NCI-H187 (cell line): Measurements from ENCODE around the gene HOXB3.

ENCODE experiments used
- DNase-seq, 2 experiments: peaks; one replicate each; lab custom pipeline; 2025; lab: John Stamatoyannopoulos, UW

HOXB3 gene

DNA sequence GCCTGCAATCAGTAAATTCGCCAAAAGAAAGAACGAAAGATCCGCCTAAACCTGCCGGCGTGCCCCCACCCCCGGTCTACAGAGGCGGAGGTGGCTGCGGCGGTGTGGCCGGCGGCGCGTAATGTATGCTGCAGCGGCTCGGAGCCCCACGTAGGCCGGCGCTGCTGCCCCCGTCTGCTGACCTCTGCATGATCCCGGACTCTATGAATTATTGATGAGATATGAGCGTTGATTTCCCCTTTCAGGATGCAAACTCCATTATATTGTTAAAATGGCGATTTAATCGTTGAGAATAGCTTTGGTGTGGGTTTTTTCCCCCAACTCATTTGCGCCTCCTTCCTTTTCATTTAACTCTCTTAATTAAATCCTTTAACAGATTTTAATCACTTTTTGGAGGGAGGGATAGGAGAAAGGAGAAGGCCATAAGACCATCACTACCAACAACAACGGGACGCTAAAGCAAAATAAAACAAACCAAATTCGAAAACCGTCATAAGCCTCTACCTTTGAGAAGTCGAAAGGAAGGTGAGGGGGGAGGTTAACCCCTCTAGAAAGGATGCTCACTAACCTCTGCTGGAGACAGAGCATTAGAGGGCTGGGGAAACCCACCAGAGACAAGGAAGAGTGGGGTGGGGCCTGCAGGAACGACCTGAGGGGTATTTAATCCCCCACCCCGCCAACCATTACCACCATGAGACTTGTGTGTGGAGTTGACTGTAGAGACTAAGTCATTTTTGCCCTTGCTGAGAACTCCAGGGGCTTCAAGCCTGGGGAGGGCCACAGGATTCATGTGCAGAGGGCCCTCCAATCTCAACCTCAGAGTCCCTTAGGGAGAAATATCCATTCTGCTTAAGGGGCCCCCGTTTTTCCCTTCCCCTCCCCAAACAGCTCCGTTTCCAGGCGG is 3.4 kb downstream of the HOXB3 start:
- no peak for DNase-seq

DNA sequence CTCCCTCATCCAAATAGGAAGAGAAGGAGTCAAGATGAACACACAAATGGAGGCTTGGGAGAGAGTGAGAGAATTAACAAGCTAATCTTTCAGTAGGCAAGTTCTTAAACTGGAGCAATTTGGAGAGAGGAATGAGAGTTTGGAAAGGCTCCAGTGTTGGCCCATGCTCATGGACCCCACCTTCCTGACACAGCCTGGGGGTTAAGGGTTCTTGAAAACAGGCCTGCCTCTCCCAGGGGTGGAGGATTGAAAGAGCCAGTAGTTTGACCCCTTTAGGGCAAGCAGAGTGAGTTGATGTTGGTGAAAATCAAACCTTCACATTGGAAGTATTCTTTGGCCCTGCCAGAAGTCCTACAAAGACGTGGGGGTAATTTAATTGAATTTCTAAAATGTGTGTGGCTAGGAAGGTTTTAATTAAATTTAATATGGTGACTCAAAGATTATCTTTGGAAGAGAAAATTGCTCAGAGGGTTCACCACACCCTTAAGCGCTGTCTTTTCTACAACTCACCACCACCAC is 5.8 kb downstream of the HOXB3 start:
- DNase-seq = no peak

DNA sequence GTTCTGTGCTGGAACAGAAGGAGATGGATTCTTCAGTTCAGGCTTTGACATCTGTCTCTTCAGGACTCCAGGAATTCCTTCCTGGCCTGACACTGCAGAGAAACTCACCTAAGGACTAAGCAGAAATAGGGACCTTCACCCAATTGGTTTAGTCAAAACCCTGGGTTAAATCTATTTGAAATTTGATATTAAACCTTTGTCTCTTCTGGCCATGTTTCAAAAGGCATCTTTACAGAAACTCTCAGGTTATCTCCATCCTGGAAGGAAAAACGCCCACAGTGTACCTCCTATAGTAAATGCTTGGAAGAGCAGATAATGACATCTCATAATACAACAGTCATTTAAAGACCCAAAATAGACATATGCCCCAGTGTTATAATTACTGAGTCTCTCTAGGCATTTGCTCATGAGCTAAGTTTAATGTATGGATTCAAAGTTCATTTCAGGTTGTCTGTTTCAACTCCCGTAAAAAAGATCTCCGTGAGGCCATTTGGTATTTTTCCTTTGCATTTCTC is 6.3 kb downstream of the HOXB3 start:
- no peak for DNase-seq

DNA sequence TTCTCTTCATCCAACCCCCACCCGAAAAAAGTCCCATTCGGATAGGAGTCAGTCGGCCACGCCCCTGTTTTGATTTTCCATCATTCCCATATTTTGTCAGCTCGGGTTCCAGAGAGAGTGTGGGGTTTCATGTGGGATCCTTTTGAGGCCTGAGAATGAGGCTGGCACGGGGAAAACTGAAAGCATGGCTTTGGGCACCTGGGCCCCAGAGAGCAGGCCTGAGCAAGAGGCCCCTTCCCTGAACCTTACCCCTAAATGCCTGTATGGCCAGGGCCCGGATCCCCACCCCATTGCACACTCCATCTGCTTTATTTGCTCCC is 7.3 kb downstream of the HOXB3 start:
- DNase-seq = no peak

DNA sequence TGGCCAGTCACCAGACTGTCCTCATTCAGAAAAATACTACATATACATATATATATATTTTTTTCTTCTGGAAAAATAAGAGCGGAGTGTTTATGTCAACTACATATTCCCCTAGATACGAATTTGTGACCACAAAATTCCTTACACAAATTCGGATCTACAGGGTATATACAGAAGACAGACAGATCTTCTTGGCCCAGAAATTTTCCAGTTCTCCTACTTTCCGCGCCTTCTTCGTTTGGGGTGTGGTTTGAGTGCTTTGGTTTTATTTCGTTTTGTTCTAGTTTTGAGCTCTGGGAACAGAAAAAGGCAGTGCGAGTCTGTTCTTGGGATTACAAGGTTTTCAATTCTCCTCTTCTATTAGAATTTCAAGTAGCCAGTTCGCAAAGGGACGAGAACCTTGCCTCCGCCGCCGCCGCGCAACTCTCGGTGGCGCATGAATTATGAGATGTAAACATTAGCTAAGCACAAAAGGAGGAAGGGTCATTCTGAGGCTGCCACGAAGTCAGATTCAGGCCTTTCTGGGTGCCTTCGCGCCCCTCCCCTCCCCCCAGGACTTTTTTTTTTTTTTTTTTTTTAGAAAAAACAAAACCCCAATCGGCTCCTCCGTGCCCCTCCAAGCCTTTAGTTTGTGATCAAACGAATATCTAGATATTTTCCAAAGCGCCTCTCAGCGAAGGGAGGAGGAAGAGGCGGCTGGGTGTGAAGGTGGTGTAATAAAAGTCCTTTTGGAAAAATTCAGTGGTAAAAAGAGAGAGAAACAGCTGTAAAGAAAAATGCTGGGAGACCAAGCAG is 10.1 kb downstream of the HOXB3 start:
- no peak for DNase-seq

DNA sequence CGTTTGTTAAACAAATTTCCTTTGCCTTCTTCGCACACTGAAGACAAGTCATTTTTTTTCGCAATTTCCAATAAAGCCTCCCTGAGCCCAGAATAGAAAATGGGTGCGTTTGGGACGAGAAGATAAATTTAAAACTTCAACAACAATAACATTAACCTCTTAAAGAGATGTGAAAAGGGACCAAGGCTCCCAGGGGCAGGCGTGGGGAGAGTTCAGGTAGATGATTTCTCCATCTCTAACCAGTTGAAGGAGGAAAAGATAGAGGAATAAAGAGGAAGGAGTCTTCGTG is 10.6 kb downstream of the HOXB3 start:
- no peak for DNase-seq

DNA sequence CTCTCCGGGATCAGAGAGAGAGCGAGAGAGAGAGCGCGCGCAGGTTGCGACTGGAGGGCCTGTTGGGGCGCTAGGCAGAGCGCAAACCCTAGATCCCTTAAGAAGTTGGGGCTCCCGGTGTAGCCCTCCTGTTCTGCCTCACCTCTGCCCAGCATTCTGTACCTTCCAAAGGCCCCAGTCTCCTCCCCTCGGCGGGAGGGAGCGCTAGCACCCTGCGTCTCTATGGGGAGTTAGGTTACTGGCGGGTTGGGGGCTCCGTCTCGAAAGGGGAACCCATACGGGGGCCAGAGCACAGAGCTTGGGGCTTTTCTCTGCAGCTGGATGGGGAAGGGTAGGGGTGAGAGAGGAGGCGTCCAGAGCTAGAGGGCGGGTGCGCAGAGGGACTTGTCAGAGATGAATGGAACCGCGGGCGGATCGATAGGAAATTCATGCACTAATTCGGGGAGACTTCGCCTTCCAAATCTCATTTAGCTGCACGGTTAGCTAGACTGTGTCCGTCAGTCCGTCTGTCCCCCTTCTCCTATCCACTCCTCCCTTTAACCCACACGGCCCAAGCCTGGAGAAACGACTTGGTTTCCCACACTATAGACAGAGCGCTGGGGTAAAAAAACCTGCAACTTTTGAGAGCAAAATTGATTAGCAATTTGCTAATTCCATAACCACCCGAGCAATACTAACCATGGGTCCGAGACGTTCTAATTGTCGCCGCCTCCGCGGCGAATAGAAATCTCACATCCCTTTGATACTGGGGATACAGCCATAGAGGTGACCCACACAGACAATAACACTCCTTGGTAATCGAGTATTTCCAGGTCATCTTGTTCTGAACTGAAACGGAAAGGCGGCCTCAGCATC is 11.2 kb downstream of the HOXB3 start:
- no peak for DNase-seq

DNA sequence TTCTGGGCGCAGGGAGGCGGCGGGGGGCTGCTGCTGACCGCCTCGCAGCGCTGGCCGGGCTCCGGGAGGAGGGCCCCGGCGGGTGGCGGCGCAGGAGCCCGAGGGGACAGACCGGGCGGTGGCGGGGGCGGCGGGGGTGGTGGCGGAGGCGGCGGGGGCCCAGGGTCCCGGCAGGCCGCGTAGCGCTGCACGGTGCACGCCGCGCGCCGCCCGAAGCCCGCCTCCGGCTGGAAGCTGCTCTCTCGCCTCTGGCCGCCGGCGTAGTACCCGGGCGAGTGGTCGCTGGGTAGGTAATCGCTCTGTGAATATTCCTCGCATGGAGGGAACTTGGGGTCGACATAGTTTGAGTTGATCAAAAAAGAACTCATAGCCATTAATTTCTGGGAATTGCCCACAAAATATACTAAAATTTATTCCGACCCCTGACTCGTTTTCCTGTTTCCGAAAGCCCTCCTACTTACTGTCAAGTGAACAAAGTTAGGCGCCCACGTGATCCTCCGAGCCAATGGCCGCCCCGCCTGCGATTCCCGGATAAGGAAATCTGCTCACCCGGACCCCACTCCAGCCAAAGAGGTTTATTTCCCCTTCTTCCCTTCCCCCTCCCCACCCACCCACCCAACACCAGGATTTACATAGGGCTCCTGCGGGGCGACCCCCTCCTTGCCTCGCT is 12.0 kb downstream of the HOXB3 start, which contains the start of gene HOXB4:
Gene HOXB4 (minus strand): TSS at position 405 of the 670 bp plus-strand sequence. CDS start 31 bp downstream, at position 374.
- no peak for DNase-seq

DNA sequence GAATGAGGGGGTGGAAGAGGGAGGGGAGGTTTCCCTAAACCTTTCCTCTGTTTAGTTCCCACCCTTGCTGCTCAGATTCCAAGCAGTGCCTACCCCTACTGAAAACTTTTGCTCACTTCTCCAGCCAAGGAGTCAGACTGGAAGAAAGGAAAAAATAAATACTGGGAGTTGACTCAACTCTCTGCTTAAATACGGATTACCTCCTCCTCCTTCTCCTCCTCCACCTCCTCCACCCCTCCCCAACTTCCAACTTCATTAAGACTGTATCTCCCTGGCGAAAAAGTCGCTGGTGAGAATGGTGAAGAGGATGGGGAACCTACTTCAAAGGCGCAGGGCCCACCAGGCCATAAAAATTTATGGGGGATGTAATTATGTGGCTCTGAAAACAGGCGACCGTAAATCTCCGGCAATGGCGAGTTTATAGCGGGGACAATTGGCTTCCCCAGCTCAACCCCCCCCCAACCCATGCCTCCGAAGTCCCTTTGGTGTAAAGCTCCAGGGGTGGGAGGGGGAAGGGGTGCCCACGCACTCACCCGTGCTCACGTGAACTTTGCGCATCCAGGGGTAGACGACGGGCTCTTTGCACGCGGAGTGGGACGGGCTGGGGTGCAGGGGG is 12.6 kb downstream of the HOXB3 start:
- DNase-seq = no peak

DNA sequence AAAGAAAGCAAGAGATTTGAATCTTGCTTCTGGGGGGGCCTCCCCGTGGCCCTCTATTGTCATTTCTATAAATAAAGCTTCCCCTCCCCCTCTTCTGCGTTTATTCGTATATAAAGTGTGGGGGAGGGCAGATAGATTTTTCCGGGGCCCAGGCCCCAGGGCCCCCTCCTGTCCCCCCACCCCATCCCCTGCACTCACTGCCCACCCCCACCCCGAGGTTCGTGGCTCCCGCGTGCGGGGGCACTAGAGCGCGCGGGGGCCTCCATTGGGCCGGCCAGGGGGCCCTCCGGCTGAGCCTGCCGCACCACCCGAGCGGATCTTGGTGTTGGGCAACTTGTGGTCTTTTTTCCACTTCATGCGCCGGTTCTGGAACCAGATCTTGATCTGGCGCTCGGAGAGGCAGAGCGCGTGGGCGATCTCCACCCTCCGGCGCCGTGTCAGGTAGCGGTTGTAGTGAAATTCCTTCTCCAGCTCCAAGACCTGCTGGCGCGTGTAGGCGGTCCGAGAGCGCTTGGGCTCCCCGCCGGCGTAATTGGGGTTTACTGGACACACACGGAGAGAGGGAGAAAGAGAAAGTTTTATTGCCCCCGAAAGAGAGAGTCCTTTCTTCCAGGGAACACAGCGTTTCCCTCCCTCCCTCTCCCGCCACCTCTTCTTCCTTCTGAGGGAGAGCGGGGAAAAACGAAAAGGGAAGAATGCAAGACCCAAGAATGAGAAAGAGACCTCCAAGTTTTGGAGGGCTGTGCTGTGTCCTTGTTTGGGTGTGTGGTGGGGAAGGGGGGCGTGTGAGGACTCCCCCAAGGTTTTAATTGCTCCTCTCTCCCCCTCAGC is 13.3 kb downstream of the HOXB3 start:
- DNase-seq = no peak

DNA sequence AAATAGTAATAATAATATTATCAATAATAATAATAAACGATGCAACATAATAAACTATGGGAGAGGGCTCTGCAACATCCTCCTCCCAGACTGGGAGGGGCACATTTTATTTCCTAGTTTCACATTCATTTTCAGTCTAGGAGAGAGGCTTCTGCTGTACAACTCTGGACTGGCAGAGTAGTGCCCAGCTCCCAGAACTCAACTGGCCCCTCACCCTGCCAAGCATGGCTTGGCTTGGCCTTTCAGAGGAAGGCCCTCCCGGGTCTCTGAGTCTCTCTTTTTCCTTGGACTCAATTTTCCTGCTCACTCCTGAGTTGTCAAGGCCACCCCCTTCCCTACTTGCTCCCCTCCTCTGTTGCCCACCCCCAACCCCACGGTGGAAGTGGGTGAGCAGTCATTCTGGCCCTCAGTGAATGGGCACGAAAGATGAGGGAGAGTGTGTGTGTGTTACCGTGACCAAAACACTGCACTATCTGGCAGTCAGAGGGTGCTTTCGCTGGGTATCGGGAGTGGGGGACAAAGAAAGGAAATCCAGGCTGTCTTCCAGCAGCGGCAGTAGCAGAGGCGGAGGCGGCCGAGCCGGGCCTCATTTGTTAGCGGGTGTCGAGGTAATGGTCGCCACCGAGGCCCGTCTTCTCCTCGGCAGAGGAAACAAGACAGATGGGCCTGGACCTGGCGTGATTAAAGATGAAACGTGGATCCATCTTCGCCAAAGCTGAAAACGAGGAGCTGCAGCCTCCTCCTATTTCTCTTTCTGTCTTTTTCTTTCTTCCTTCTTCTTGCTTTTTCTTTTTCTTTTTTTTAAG is 14.2 kb downstream of the HOXB3 start:
- no peak for DNase-seq

DNA sequence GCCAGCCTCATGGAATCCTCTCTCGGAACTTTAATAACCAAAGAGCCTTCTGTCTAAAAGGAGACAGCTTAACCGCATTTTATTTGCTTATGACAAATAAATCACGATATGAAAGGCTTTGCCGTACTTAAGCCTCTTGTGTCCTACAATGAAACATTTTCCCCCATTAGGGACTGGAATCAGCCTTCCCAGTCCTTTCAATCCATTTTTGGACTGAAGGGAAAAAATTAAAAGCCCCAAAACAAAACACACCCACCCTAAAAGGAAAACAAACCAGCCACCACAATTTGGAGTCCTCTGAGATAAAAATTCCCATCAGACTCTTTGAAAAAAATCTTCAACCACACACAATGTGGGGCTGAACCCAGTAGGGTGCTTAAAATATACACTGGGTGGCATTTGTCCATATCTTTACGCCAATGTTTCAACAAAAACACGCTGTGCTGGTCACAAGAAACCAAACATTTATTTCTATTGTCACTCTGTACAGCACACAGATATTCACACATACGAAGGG is 14.9 kb downstream of the HOXB3 start:
- DNase-seq = peak in 1 of 2 experiments; percentile 83

DNA sequence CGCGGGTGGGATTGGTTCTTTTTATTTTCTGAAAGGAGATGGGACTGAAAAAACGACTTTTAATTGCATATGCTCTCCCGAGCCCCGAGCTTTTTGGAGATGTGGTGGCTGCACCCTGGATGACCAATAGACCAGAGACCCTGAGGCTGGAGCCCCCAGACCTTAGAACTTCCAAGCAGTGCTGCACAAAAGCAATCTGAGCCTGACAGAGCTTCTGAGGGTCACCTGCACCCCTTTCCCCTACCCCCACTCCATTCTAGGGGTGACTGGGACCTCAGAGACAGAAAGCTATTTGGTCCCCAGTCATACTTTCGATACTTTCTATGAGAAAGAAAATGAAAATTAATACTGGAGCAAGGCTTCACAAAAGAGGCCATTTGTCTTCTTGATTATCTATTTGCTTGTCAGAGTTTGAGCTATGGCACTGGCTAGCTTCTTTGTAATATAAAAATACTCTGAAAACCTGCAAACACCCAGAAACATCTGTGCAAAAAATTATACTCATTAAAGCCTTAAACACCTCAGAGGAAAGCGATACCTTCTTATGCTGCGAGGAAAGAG is 15.5 kb downstream of the HOXB3 start:
- DNase-seq = no peak

DNA sequence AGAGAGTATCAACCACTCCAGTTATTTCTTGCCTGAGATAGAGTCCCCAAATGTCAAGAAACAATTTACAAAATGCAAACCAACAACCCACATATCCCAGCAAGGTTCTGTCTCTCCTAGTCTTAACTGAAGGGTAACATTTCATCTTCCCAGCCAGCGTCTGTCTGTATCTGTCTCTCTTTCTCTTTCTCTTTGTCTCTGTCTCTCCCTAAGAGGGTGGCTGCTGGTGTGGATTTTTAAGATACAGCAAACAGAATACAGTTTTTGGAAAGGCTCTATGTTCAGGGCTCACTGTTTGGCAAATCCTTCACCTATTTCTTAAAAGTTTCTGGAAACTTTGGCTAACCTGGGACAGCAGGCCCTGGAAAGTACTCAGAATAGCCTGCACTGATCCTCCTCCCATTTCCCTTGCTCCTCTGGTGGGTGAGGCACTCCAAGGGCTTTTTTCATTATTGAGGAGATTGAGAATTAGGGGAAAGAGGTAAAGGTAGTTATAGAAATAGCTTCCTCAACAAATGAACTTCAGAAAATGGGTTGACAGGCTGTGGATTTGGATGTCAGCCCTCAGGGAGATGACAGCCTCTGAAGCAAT is 18.1 kb downstream of the HOXB3 start:
- no peak for DNase-seq

DNA sequence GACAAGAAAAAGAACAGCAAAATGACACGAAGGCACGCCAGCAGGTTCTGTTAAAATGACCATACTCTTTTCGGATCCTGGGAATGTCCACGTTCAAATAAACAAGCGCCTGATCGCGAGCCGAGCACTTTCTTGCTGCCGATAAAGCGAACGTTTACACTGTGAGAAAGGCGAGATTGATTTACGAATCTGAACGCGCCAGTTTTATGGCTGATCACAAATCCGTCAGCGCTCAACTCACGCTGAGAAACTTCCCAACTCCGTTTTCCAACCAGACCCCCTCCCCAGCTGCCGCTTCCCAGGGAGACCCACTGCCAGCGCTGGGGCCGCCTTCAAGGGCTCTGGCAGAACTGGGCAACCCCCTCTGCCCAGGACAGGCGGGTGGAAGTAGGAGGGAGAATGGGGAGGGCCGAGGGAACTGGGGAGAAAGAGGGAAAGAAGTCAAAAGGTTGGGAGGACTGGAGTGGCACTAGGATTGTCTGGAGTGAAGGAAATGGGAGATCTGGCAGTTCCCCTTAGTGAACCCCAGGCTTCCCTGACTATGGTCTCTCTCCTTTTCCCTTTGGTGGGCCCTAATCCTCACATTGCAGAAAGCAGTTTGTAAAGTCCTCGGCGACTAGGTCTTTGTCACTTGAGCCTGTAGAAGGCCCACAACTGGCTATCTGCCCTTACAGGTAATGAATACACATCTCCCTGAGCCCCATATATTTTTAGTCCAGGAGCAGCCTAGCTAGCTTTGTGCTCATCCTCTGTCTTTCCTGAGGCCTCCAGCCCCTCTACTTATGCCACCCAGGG is 18.8 kb downstream of the HOXB3 start:
- DNase-seq = no peak

DNA sequence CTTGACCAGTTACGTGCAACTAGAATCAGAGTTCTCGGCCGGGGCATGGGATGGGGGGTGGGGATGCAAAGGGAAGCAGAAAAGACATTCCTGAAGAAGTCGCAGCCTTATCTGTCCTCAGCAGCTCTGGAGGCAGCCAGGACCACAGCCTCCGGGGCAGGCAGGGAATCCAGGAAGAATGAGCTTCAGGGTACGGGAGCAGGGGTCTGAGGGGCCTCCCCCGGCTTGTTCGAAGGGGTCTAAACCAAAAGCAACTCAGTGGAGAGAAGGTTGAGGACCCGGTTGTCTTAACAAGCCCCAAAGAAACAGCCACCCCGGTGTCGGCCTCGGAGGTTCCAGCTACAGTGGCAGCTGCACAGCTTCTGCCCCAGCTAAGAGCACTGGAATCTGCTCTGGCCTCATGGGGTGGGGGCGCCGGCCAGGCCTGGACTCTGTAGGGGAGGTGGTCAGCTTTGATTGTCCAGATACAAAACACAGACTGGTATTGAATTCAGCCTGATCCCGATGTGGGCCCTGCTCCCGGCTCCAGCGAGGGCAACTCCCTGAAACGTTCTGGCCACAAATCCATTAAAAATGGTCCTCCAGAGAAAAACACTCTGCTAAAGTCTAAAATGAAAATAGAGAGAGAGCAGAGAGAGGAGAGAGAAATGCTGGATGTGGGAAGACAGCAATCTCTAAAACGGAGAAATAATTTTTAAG is 19.6 kb downstream of the HOXB3 start:
- DNase-seq = no peak
